Neural cell (in vitro differentiated cells): Measurements from ENCODE around the gene SKI. TPM values are rescaled to one million over a fixed set of nuclear protein-coding genes. Genes with fewer than 3 reads are reported as not detected.

Source experiments
- H2AFZ ChIP-seq: fragments of 200-600, 300-800 bp; sonication (generic), shearing (Covaris generic); 2 replicates; pipeline ENCODE4 v1.6.0; 2014; ENCODE audit warnings: low read depth, mild to moderate bottlenecking, antibody characterized with exemption, low read length, moderate library complexity
- H3F3A ChIP-seq: fragments of 200-600 bp; shearing (Covaris generic); 2 replicates; pipeline ENCODE4 v1.6.1; 2016; ENCODE audit warnings: mild to moderate bottlenecking, moderate library complexity, mixed read lengths, antibody characterized with exemption, low read length; ENCODE audit not compliant: insufficient read depth, poor library complexity, severe bottlenecking
- H3K27ac ChIP-seq: fragments of 200-600, 300-800 bp; sonication (generic), shearing (Covaris generic); 2 replicates; pipeline ENCODE4 v1.5.1; 2014; ENCODE audit warnings: mild to moderate bottlenecking, low read length, moderate library complexity
- H3K27me3 ChIP-seq: fragments of 300-800, 200-600 bp; sonication (generic), shearing (Covaris generic); 2 replicates; pipeline ENCODE4 v1.6.0; 2014; ENCODE audit warnings: mild to moderate bottlenecking, low read depth, low read length, moderate library complexity; ENCODE audit not compliant: insufficient read depth
- H3K36me3 ChIP-seq: fragments of 300-800, 200-600 bp; sonication (generic), shearing (Covaris generic); 2 replicates; pipeline ENCODE4 v1.5.1; 2014; ENCODE audit warnings: mild to moderate bottlenecking, antibody characterized with exemption, low read length, moderate library complexity; ENCODE audit not compliant: insufficient read depth
- H3K4me2 ChIP-seq: fragments of 300-800, 200-600 bp; sonication (generic), shearing (Covaris generic); 2 replicates; pipeline ENCODE4 v1.6.0; 2014; ENCODE audit warnings: mild to moderate bottlenecking, low read length
- H3K4me3 ChIP-seq: fragments of 300-800, 200-600 bp; sonication (generic), shearing (Covaris generic); 2 replicates; pipeline ENCODE4 v1.5.1; 2014; ENCODE audit warnings: mild to moderate bottlenecking, low read length, moderate library complexity
- H3K79me2 ChIP-seq: fragments of 200-600 bp; shearing (Covaris generic); replicated peaks from 2 replicates; pipeline ENCODE4 v1.6.0; 2014; ENCODE audit warnings: mild to moderate bottlenecking, low read length, moderate library complexity; ENCODE audit not compliant: insufficient read depth
- H3K9ac ChIP-seq: fragments of 300-800, 200-600 bp; sonication (generic), shearing (Covaris generic); 2 replicates; pipeline ENCODE4 v1.6.1; 2016; ENCODE audit warnings: mild to moderate bottlenecking, low read length, mixed read lengths
- H3K9me2 ChIP-seq: fragments of 200-600 bp; shearing (Covaris generic); 2 replicates; pipeline ENCODE4 v1.6.1; 2016; ENCODE audit warnings: mild to moderate bottlenecking, low read length, mixed read lengths; ENCODE audit not compliant: insufficient read depth
- H3K9me3 ChIP-seq: fragments of 200-600, 300-800 bp; sonication (generic), shearing (Covaris generic); 2 replicates; pipeline ENCODE4 v1.6.1; 2016; ENCODE audit warnings: mild to moderate bottlenecking, mixed run types, low read length, moderate library complexity, mixed read lengths
- H4K20me1 ChIP-seq: fragments of 200-600 bp; shearing (Covaris generic); 2 replicates; pipeline ENCODE4 v1.6.1; 2016; ENCODE audit warnings: mild to moderate bottlenecking, mixed run types; ENCODE audit not compliant: insufficient read depth
- EP300 ChIP-seq: fragments of 450-650 bp; conservative IDR thresholded peaks from 2 replicates; pipeline ENCODE4 v1.6.1; 2014; ENCODE audit warnings: antibody characterized with exemption, mild to moderate bottlenecking, moderate library complexity; ENCODE audit not compliant: poor library complexity, severe bottlenecking
- EZH2 ChIP-seq: fragments of 200-600, 300-800 bp; shearing (Covaris generic), sonication (generic); IDR thresholded peaks from 2 replicates; pipeline ENCODE4 v1.6.1; 2014; ENCODE audit warnings: antibody characterized with exemption, low read length, borderline replicate concordance, mild to moderate bottlenecking; ENCODE audit not compliant: insufficient read depth, poor library complexity, severe bottlenecking
- MXI1 ChIP-seq: fragments of 450-650 bp; conservative IDR thresholded peaks from 2 replicates; pipeline ENCODE4 v1.6.1; 2014; ENCODE audit warnings: antibody characterized with exemption, mild to moderate bottlenecking; ENCODE audit not compliant: poor library complexity, severe bottlenecking
- POLR2AphosphoS5 ChIP-seq: IDR thresholded peaks from 2 replicates; pipeline ENCODE4 v1.6.1; 2012
- RAD21 ChIP-seq: fragments of 450-650 bp; conservative IDR thresholded peaks from 2 replicates; pipeline ENCODE4 v1.6.1; 2014; ENCODE audit warnings: antibody characterized with exemption, mild to moderate bottlenecking, moderate library complexity
- REST ChIP-seq: IDR thresholded peaks from 2 replicates; pipeline ENCODE4 v1.6.1; 2012; ENCODE audit warnings: borderline replicate concordance
- SMC3 ChIP-seq: fragments of 450-650 bp; conservative IDR thresholded peaks from 2 replicates; pipeline ENCODE4 v1.6.1; 2014; ENCODE audit warnings: antibody characterized with exemption, mild to moderate bottlenecking, moderate library complexity; ENCODE audit not compliant: poor library complexity
- TAF1 ChIP-seq: IDR thresholded peaks from 2 replicates; pipeline ENCODE4 v1.6.1; 2012; ENCODE audit warnings: low read depth
- polyA plus RNA-seq: library from polyadenylated mRNA; depleted of rRNA; stranded (reverse); fragments of >200 nt; gene quantifications from 2 replicates; pipeline ENCODE4 v1.2.3, GENCODE V29; 2014
- TF ChIP-seq, protein P1 (sequence below): fragments of 450-650 bp; IDR thresholded peaks from 2 replicates; pipeline ENCODE4 v1.5.1; 2014; ENCODE audit warnings: antibody characterized with exemption, mild to moderate bottlenecking, moderate library complexity; ENCODE audit not compliant: poor library complexity, severe bottlenecking

SKI gene
- polyA plus RNA-seq, 1 donor from 2014 or later = 4.1 TPM

- Histone ChIP-seq H4K20me1 (peaks cover 69% of the 10 kb centered on the region), H3K79me2 (peaks cover 85% of the 10 kb centered on the region), H3K4me3 (peak overlapping the region; percentile 98), H3K9me3 (no peaks in the 10 kb centered on the region), H3F3A (no peaks in the 10 kb centered on the region), H3K9ac (peak overlapping the region; percentile 26), H3K4me2 (peak overlapping the region; percentile 81), H2AFZ (no peak overlapping the region), H3K27me3 (no peaks in the 10 kb centered on the region), H3K27ac (no peak overlapping the region), H3K9me2 (no peaks in the 10 kb centered on the region), H3K36me3 (no peaks in the 10 kb centered on the region)
- no peak for TF ChIP-seq POLR2AphosphoS5
- TF ChIP-seq REST = no peak
- TF ChIP-seq SMC3 = no peak
- no peak for TF ChIP-seq EP300
- no peak for TF ChIP-seq EZH2
- no peak for TF ChIP-seq TAF1
- TF ChIP-seq RAD21 = no peak
- TF ChIP-seq, protein P1, sequence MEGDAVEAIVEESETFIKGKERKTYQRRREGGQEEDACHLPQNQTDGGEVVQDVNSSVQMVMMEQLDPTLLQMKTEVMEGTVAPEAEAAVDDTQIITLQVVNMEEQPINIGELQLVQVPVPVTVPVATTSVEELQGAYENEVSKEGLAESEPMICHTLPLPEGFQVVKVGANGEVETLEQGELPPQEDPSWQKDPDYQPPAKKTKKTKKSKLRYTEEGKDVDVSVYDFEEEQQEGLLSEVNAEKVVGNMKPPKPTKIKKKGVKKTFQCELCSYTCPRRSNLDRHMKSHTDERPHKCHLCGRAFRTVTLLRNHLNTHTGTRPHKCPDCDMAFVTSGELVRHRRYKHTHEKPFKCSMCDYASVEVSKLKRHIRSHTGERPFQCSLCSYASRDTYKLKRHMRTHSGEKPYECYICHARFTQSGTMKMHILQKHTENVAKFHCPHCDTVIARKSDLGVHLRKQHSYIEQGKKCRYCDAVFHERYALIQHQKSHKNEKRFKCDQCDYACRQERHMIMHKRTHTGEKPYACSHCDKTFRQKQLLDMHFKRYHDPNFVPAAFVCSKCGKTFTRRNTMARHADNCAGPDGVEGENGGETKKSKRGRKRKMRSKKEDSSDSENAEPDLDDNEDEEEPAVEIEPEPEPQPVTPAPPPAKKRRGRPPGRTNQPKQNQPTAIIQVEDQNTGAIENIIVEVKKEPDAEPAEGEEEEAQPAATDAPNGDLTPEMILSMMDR = no peak
- no peak for TF ChIP-seq MXI1
Observed at GRCh38 chr1:2232916-2233438, 4.9 kb downstream of the SKI start.

GRCh38 chr1:2233468-2233867, 5.3 kb downstream of the SKI start:
- Histone ChIP-seq H3K27ac (no peak overlapping the region), H3K27me3 (no peaks in the 10 kb centered on the region), H2AFZ (no peak overlapping the region), H3K4me3 (peak overlapping the region; percentile 98), H3K79me2 (peaks cover 90% of the 10 kb centered on the region), H3K4me2 (no peak overlapping the region), H3K9ac (peak overlapping the region; percentile 26), H4K20me1 (peaks cover 69% of the 10 kb centered on the region), H3K9me2 (no peaks in the 10 kb centered on the region), H3K36me3 (no peaks in the 10 kb centered on the region), H3F3A (no peaks in the 10 kb centered on the region), H3K9me3 (no peaks in the 10 kb centered on the region)
- no peak for TF ChIP-seq REST
- TF ChIP-seq TAF1 = no peak
- no peak for TF ChIP-seq POLR2AphosphoS5
- no peak for TF ChIP-seq EZH2
- no peak for TF ChIP-seq MXI1
- no peak for TF ChIP-seq RAD21
- TF ChIP-seq SMC3 = no peak
- TF ChIP-seq, protein P1 = no peak
- no peak for TF ChIP-seq EP300
